Keratinocyte (primary cell): Measurements from ENCODE around the gene PIPOX. TPM values are rescaled to one million over a fixed set of nuclear protein-coding genes. Genes with fewer than 3 reads are reported as not detected.

Experiments used
- DNase-seq: peaks from one replicate; pipeline ENCODE4 v3.0.0-alpha.2; 2011; ENCODE audit warnings: low read depth, missing footprints, low spot score
- FAIRE-seq: peaks from 2 replicates; lab custom pipeline; 2011; peaks lifted over from hg19 to GRCh38; lab: Jason Lieb, UNC
- H2AFZ ChIP-seq: 2 replicates; pipeline ENCODE4 v1.6.0; 2012; ENCODE audit warnings: low read length, control low read depth, inconsistent platforms; ENCODE audit not compliant: control insufficient read depth
- H3K27ac ChIP-seq: 2 replicates; pipeline ENCODE4 v1.5.1; 2011; ENCODE audit warnings: low read length; ENCODE audit not compliant: control insufficient read depth, insufficient read depth
- H3K27me3 ChIP-seq: 3 replicates; pipeline ENCODE4 v1.6.0; 2011; ENCODE audit warnings: low read length; ENCODE audit not compliant: control insufficient read depth, insufficient read depth; ENCODE audit errors: extremely low read depth
- H3K36me3 ChIP-seq, 2 experiments: 2 replicates in 1 of 2; 3 replicates in 1 of 2; pipeline ENCODE4 v1.5.1; 2011; ENCODE audit warnings: low read length in 2 of 2, mild to moderate bottlenecking in 1 of 2; ENCODE audit not compliant: control insufficient read depth in 2 of 2, insufficient read depth in 2 of 2; ENCODE audit errors: extremely low read depth in 1 of 2
- H3K4me1 ChIP-seq: 3 replicates; pipeline ENCODE4 v1.5.1; 2011; ENCODE audit warnings: low read length; ENCODE audit not compliant: control insufficient read depth, insufficient read depth; ENCODE audit errors: extremely low read depth
- H3K4me2 ChIP-seq: 3 replicates; pipeline ENCODE4 v1.6.0; 2011; ENCODE audit warnings: low read depth, low read length; ENCODE audit not compliant: control insufficient read depth, insufficient read depth; ENCODE audit errors: extremely low read depth
- H3K4me3 ChIP-seq, 3 experiments: fragments of 200-600 bp in 1 of 3; sonication (generic) in 1 of 3; 2 replicates in 2 of 3; 3 replicates in 1 of 3; pipeline ENCODE4 v1.5.1; 2011 to 2016; ENCODE audit warnings: low read length in 3 of 3, mild to moderate bottlenecking in 3 of 3, control low read depth in 2 of 3, inconsistent platforms in 1 of 3, low read depth in 1 of 3, mixed read lengths in 1 of 3, mixed run types in 1 of 3, moderate library complexity in 1 of 3; ENCODE audit not compliant: control insufficient read depth in 2 of 3, insufficient read depth in 2 of 3; ENCODE audit errors: extremely low read depth in 1 of 3
- H3K79me2 ChIP-seq: 2 replicates; pipeline ENCODE4 v1.6.0; 2012; ENCODE audit warnings: low read length; ENCODE audit not compliant: control insufficient read depth, insufficient read depth
- H3K9ac ChIP-seq: 3 replicates; pipeline ENCODE4 v1.6.0; 2011; ENCODE audit warnings: low read length; ENCODE audit not compliant: control insufficient read depth, insufficient read depth; ENCODE audit errors: extremely low read depth
- H3K9me1 ChIP-seq: 3 replicates; pipeline ENCODE4 v1.6.0; 2011; ENCODE audit warnings: low read length; ENCODE audit not compliant: control insufficient read depth, insufficient read depth; ENCODE audit errors: extremely low read depth
- H3K9me3 ChIP-seq: 2 replicates; pipeline ENCODE4 v1.5.1; 2012; ENCODE audit warnings: low read depth, low read length; ENCODE audit not compliant: control insufficient read depth
- H4K20me1 ChIP-seq: 3 replicates; pipeline ENCODE4 v1.6.0; 2011; ENCODE audit warnings: low read length; ENCODE audit not compliant: control insufficient read depth, insufficient read depth; ENCODE audit errors: extremely low read depth
- EZH2 ChIP-seq: IDR thresholded peaks from one replicate; pipeline ENCODE4 v1.6.1; 2012; ENCODE audit warnings: inconsistent platforms, mild to moderate bottlenecking, low read length, moderate library complexity
- dilution Hi-C: fragments of 300-500 bp; cut with MboI; formaldehyde crosslinking; loops from one replicate; pipeline ENCODE4 v1.7.0; 2020; ENCODE audit warnings: low sequenced_read_pairs; ENCODE audit not compliant: extremely low pct_ligation_motif_present
- polyA plus RNA-seq, 5 experiments: library from polyadenylated mRNA; depleted of rRNA in 3 of 5; stranded (reverse) in 3 of 5; stranded (forward) in 1 of 5; unstranded in 1 of 5; fragments of >200 nt; gene quantifications; 1 replicate in 1 of 5; 2 replicates in 3 of 5; 3 replicates in 1 of 5; pipeline versions ENCODE4 v1.2.1 to v1.2.3, GENCODE V29; 2011 to 2012; ENCODE audit warnings: missing spikeins in 2 of 5, low read depth in 1 of 5, low replicate concordance in 1 of 5
- TF ChIP-seq, protein P1 (sequence below), 3 experiments: IDR thresholded peaks in 1 of 3; conservative IDR thresholded peaks in 1 of 3; optimal IDR thresholded peaks in 1 of 3; 2 replicates in 2 of 3; 3 replicates in 1 of 3; pipeline versions ENCODE3 to v1.5.1; 2011; ENCODE audit warnings: low read length in 3 of 3, mild to moderate bottlenecking in 3 of 3, moderate library complexity in 2 of 3, control low read depth in 1 of 3, inconsistent platforms in 1 of 3; ENCODE audit not compliant: insufficient read depth in 2 of 3; ENCODE audit errors: extremely low read depth in 1 of 3

PIPOX gene
- polyA plus RNA-seq, 1 donor (not counting 4 experiments of a cell fraction or from before 2014, with no cell fraction given): not detected

DNA sequence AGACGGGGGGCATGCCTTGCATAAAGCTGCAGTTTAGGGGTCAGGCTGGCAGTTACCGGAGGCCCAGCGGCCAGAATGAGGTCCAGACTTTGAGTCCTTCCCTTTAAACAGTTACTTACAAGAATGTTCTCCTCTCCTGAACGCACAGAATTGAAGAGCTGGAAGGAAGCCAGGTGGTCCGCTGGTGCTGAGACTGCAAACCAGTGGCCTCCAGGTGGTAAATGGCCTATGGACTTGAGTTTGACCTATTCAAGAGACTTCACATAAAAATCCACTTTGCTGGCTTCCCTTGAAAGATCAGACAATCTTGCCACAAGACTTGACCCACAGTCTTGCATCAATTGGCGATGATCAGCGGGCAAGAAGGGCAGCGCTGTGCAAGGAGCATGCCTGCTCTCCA lies 22.4 kb upstream of the PIPOX start:
- no peak for TF ChIP-seq EZH2
- TF ChIP-seq, protein P1, sequence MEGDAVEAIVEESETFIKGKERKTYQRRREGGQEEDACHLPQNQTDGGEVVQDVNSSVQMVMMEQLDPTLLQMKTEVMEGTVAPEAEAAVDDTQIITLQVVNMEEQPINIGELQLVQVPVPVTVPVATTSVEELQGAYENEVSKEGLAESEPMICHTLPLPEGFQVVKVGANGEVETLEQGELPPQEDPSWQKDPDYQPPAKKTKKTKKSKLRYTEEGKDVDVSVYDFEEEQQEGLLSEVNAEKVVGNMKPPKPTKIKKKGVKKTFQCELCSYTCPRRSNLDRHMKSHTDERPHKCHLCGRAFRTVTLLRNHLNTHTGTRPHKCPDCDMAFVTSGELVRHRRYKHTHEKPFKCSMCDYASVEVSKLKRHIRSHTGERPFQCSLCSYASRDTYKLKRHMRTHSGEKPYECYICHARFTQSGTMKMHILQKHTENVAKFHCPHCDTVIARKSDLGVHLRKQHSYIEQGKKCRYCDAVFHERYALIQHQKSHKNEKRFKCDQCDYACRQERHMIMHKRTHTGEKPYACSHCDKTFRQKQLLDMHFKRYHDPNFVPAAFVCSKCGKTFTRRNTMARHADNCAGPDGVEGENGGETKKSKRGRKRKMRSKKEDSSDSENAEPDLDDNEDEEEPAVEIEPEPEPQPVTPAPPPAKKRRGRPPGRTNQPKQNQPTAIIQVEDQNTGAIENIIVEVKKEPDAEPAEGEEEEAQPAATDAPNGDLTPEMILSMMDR (optimal IDR thresholded peaks at IDR 0.05 in 1 of 3, IDR thresholded peaks at IDR 0.05 in 1 of 3, conservative IDR thresholded peaks at IDR 0.05 in 1 of 3; ENCODE audit: extremely low read depth in 1 of 3, insufficient read depth in 2 of 3, low read length in 3 of 3): no peak
- no peaks in the 10 kb centered on the region for H3K36me3 ChIP-seq
- no peaks in the 10 kb centered on the region for H3K79me2 ChIP-seq
- no peak overlapping the region for H3K27ac ChIP-seq
- H3K4me1 ChIP-seq: peaks cover 5% of the 10 kb centered on the region
- H3K9me3 ChIP-seq: no peaks in the 10 kb centered on the region
- DNase-seq (no peak), FAIRE-seq (no peak)
- dilution Hi-C loops: no loop called here
- H4K20me1 ChIP-seq: no peaks in the 10 kb centered on the region
- H3K9me1 ChIP-seq: no peaks in the 10 kb centered on the region
- H3K27me3 ChIP-seq: peaks cover 78% of the 10 kb centered on the region
- no peak overlapping the region for H3K4me2 ChIP-seq
- H2AFZ ChIP-seq: no peak overlapping the region
- H3K9ac ChIP-seq: no peak overlapping the region
- H3K4me3 ChIP-seq: no peak overlapping the region

DNA sequence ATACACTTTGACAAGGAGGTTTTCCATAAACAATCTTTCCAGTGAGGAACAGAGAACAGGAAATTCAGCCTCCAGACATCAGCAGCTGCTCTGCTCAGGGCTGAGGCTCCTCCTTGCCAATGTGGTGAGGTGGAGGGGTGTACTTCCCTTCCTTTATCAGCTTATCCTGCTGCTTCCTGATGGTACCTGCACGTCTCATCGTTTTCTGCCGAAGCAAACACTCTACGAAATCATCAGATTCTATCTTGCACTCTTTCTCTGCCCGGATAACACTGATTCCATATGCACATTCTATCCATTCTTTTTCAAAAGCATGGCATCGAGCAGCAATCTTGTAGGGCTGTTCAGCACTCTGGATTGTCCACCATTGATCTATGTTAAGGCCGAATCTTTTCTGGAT lies 21.7 kb upstream of the PIPOX start:
- Histone ChIP-seq H4K20me1 (no peaks in the 10 kb centered on the region), H3K27me3 (peaks cover 78% of the 10 kb centered on the region), H3K27ac (no peak overlapping the region), H3K4me3 (no peak overlapping the region), H3K36me3 (no peaks in the 10 kb centered on the region), H3K79me2 (no peaks in the 10 kb centered on the region), H3K9ac (no peak overlapping the region), H3K4me2 (no peak overlapping the region), H2AFZ (no peak overlapping the region), H3K4me1 (peaks cover 5% of the 10 kb centered on the region), H3K9me1 (no peaks in the 10 kb centered on the region), H3K9me3 (no peaks in the 10 kb centered on the region)
- FAIRE-seq: no peak
- TF ChIP-seq, protein P1 (optimal IDR thresholded peaks at IDR 0.05 in 1 of 3, IDR thresholded peaks at IDR 0.05 in 1 of 3, conservative IDR thresholded peaks at IDR 0.05 in 1 of 3; ENCODE audit: extremely low read depth in 1 of 3, insufficient read depth in 2 of 3, low read length in 3 of 3): no peak
- TF ChIP-seq EZH2: no peak
- DNase-seq: no peak
- dilution Hi-C loops: no loop called here
